Naive thymus-derived CD4-positive, alpha-beta T cell (primary cell): ENCODE measurements around the gene CCDC9B. TPM values are rescaled to one million over a fixed set of nuclear protein-coding genes. Genes with fewer than 3 reads are reported as not detected.
A peak's percentile ranks its signal among the peaks of the same experiment; 100 is the strongest.

Source experiments
- ATAC-seq: fragments of 150-1000 bp; cut with Tn5 transposase; 2 replicates; pipeline ENCODE4 v1.10.0; 2021; ENCODE audit warnings: mild to moderate bottlenecking, moderate library complexity
- CTCF ChIA-PET: fragments of 350-600 bp; sonication (Branson Sonifier 250); formaldehyde crosslinking; loops from one replicate; lab custom pipeline; 2021; ENCODE audit warnings: antibody characterized with exemption; lab: Charles Lee
- POLR2A ChIA-PET: fragments of 350-600 bp; sonication (Branson Sonifier 250); formaldehyde crosslinking; loops from one replicate; lab custom pipeline; 2021; ENCODE audit warnings: antibody characterized with exemption, inconsistent platforms; lab: Charles Lee
- DNase-seq, 9 donors: peaks; one replicate each; pipeline versions ENCODE4 v3.0.0 to v3.0.0-alpha.2; 2020 to 2022; ENCODE audit warnings: mixed read lengths in 1 of 9
- H3K27ac ChIP-seq: one replicate; pipeline ENCODE4 v1.7.0; 2013; ENCODE audit warnings: mild to moderate bottlenecking, low read depth, low read length, moderate library complexity
- H3K27me3 ChIP-seq, 2 donors: one replicate each; pipeline ENCODE4 v1.7.0; 2013; ENCODE audit warnings: low read length in 2 of 2, mild to moderate bottlenecking in 2 of 2, moderate library complexity in 2 of 2; ENCODE audit not compliant: control insufficient read depth in 2 of 2, insufficient read depth in 2 of 2
- H3K36me3 ChIP-seq, 3 experiments: 1 replicate in 2 of 3; 2 replicates in 1 of 3; pipeline ENCODE4 v1.7.0; 2013; ENCODE audit warnings: low read length in 3 of 3, mild to moderate bottlenecking in 3 of 3, moderate library complexity in 1 of 3; ENCODE audit not compliant: insufficient read depth in 3 of 3, control insufficient read depth in 2 of 3
- H3K4me1 ChIP-seq, 2 donors: one replicate each; pipeline ENCODE4 v1.7.0; 2013; ENCODE audit warnings: low read length in 2 of 2, mild to moderate bottlenecking in 2 of 2, moderate library complexity in 1 of 2; ENCODE audit not compliant: control insufficient read depth in 2 of 2, insufficient read depth in 2 of 2
- H3K4me3 ChIP-seq: 2 replicates; pipeline ENCODE4 v1.7.0; 2013; ENCODE audit warnings: mild to moderate bottlenecking, low read length
- H3K9me3 ChIP-seq, 3 experiments: 1 replicate in 2 of 3; 2 replicates in 1 of 3; pipeline ENCODE4 v1.7.0; 2013; ENCODE audit warnings: low read length in 3 of 3; ENCODE audit not compliant: control insufficient read depth in 2 of 3
- H3K27ac Mint-ChIP-seq, 9 donors: one replicate each; pipeline ENCODE4 v1.8.0; 2020 to 2022; ENCODE audit warnings: mixed read lengths in 9 of 9, mild to moderate bottlenecking in 8 of 9, moderate library complexity in 5 of 9, inconsistent platforms in 2 of 9
- H3K27me3 Mint-ChIP-seq, 5 donors: one replicate each; pipeline ENCODE4 v1.8.0; 2021 to 2022; ENCODE audit warnings: mixed read lengths in 5 of 5, mild to moderate bottlenecking in 1 of 5
- H3K36me3 Mint-ChIP-seq, 5 donors: one replicate each; pipeline ENCODE4 v1.8.0; 2020 to 2022; ENCODE audit warnings: mixed read lengths in 5 of 5, mild to moderate bottlenecking in 3 of 5, inconsistent platforms in 1 of 5
- H3K4me1 Mint-ChIP-seq, 7 donors: one replicate each; pipeline ENCODE4 v1.8.0; 2020 to 2022; ENCODE audit warnings: mixed read lengths in 7 of 7, mild to moderate bottlenecking in 3 of 7, inconsistent platforms in 1 of 7
- H3K4me3 Mint-ChIP-seq, 10 donors: one replicate each; pipeline ENCODE4 v1.8.0; 2020 to 2022; ENCODE audit warnings: mild to moderate bottlenecking in 10 of 10, mixed read lengths in 10 of 10, moderate library complexity in 6 of 10, inconsistent platforms in 2 of 10
- H3K9me3 Mint-ChIP-seq, 11 donors: one replicate each; pipeline ENCODE4 v1.8.0; 2020 to 2022; ENCODE audit warnings: mixed read lengths in 11 of 11, mild to moderate bottlenecking in 4 of 11, inconsistent platforms in 1 of 11, moderate library complexity in 1 of 11
- intact Hi-C, 2 donors: fragments of 100-400 bp; cut with micrococcal nuclease; formaldehyde crosslinking; loops; one replicate each; pipeline ENCODE4 v1.15.1; 2023
- polyA plus RNA-seq, 2 donors: library from polyadenylated mRNA; unstranded; fragments of 300-500 nt; fragmentation: Illumina TruSeq; gene quantifications; one replicate each; pipeline ENCODE4 v1.2.3, GENCODE V29; 2021
- total RNA-seq, 6 experiments: library from RNA in 5 of 6; stranded (reverse) in 5 of 6; gene quantifications; 1 replicate in 5 of 6; 2 replicates in 1 of 6; pipeline ENCODE4 v1.2.3 and lab custom pipeline; 2021 to 2026

CCDC9B gene
- total and polyA plus RNA-seq, 7 experiments from 2014 or later: 0.07 to 2.7 (median 1.4) TPM

- POLR2A ChIA-PET: no interaction called here
These were observed 37.8 kb downstream of the CCDC9B start for GRCh38 chr15:40302981-40303380.

GRCh38 chr15:40302288-40302886, 38.4 kb downstream of the CCDC9B start:
- ChIA-PET POLR2A (no interaction called here), CTCF (interaction anchor here (0.6 to 1.1 kb wide), 3 partner anchors 12 to 35 kb away, joined by 3 to 4 read pairs (median 4); no protein-coding TSS in a partner anchor)
- H3K27me3 Mint-ChIP-seq: no peaks in the 10 kb centered on the region

More at GRCh38 chr15:40302981-40303380, 37.8 kb downstream of the CCDC9B start:
- no peak overlapping the region for H3K4me3 ChIP-seq
- peaks cover 14 to 70% (median 28%) of the 10 kb centered on the region in 3 experiments for H3K36me3 ChIP-seq
- Mint-ChIP-seq H3K4me1 (peaks cover 17 to 35% (median 28%) of the 10 kb centered on the region in 7 donors), H3K36me3 (peaks cover 7 to 54% (median 28%) of the 10 kb centered on the region in 5 donors), H3K27ac (no peak overlapping the region), H3K27me3 (no peaks in the 10 kb centered on the region), H3K9me3 (peaks cover 0 to 14% (median 1%) of the 10 kb centered on the region in 11 donors), H3K4me3 (peak overlapping the region in 1 of 10 donors; percentile 60)
- H3K9me3 ChIP-seq: peaks cover 0 to 5% (median 0%) of the 10 kb centered on the region in 3 experiments
- DNase-seq: no peak
- H3K27me3 ChIP-seq: no peaks in the 10 kb centered on the region
- CTCF ChIA-PET: interaction anchor here (0.7 kb wide), 1 partner anchor 24 kb away, joined by 3 read pairs; no protein-coding TSS in a partner anchor
- no peak for ATAC-seq
- H3K27ac ChIP-seq: no peak overlapping the region
- intact Hi-C loops: no loop called here
- H3K4me1 ChIP-seq: peaks cover 4 to 9% of the 10 kb centered on the region in 2 donors

GRCh38 chr15:40301467-40302179, 39.1 kb downstream of the CCDC9B start:
- POLR2A ChIA-PET: no interaction called here
- Histone ChIP-seq H3K27me3 (no peaks in the 10 kb centered on the region), H3K4me1 (peaks cover 4 to 9% of the 10 kb centered on the region in 2 donors), H3K27ac (no peak overlapping the region), H3K9me3 (peaks cover 0 to 5% (median 0%) of the 10 kb centered on the region in 3 experiments), H3K36me3 (peaks cover 14 to 82% (median 28%) of the 10 kb centered on the region in 3 experiments), H3K4me3 (no peak overlapping the region)
- ATAC-seq: no peak
- Mint-ChIP-seq H3K27ac (no peak overlapping the region), H3K27me3 (no peaks in the 10 kb centered on the region), H3K4me3 (no peak overlapping the region), H3K4me1 (peaks cover 14 to 32% (median 26%) of the 10 kb centered on the region in 7 donors), H3K36me3 (peaks cover 7 to 65% (median 28%) of the 10 kb centered on the region in 5 donors), H3K9me3 (peaks cover 0 to 14% (median 1%) of the 10 kb centered on the region in 11 donors)
- intact Hi-C loops: no loop called here
- DNase-seq: no peak
- CTCF ChIA-PET: interaction anchor here (0.6 to 1.1 kb wide), 5 partner anchors 10 to 36 kb away, joined by 3 to 4 read pairs (median 3); no protein-coding TSS in a partner anchor

More at GRCh38 chr15:40302288-40302886, 38.4 kb downstream of the CCDC9B start:
- Mint-ChIP-seq H3K4me1 (peaks cover 17 to 35% (median 28%) of the 10 kb centered on the region in 7 donors), H3K9me3 (peaks cover 0 to 14% (median 1%) of the 10 kb centered on the region in 11 donors), H3K27ac (no peak overlapping the region), H3K4me3 (no peak overlapping the region), H3K36me3 (peaks cover 7 to 59% (median 28%) of the 10 kb centered on the region in 5 donors)
- peaks cover 14 to 75% (median 28%) of the 10 kb centered on the region in 3 experiments for H3K36me3 ChIP-seq
- no peaks in the 10 kb centered on the region for H3K27me3 ChIP-seq
- ATAC-seq: no peak
- H3K4me1 ChIP-seq: peaks cover 4 to 9% of the 10 kb centered on the region in 2 donors
- intact Hi-C loops: no loop called here
- peaks cover 0 to 5% (median 0%) of the 10 kb centered on the region in 3 experiments for H3K9me3 ChIP-seq
- DNase-seq: no peak
- H3K4me3 ChIP-seq: no peak overlapping the region
- H3K27ac ChIP-seq: no peak overlapping the region

GRCh38 chr15:40300771-40301170, 40.0 kb downstream of the CCDC9B start:
- no peaks in the 10 kb centered on the region for H3K27me3 Mint-ChIP-seq
- peaks cover 0 to 14% (median 1%) of the 10 kb centered on the region in 11 donors for H3K9me3 Mint-ChIP-seq
- DNase-seq: no peak
- peaks cover 7 to 65% (median 28%) of the 10 kb centered on the region in 5 donors for H3K36me3 Mint-ChIP-seq
- H3K4me1 ChIP-seq: peaks cover 3 to 4% of the 10 kb centered on the region in 2 donors
- no peak for ATAC-seq
- H3K27ac ChIP-seq: no peak overlapping the region
- H3K27me3 ChIP-seq: no peaks in the 10 kb centered on the region
- H3K27ac Mint-ChIP-seq: no peak overlapping the region
- H3K36me3 ChIP-seq: peaks cover 14 to 90% (median 28%) of the 10 kb centered on the region in 3 experiments
- ChIA-PET POLR2A (no interaction called here), CTCF (interaction anchor here (0.6 kb wide), 1 partner anchor 26 kb away, joined by 3 read pairs; no protein-coding TSS in a partner anchor)
- intact Hi-C loops: no loop called here
- H3K9me3 ChIP-seq: peaks cover 0 to 5% (median 0%) of the 10 kb centered on the region in 3 experiments
- no peak overlapping the region for H3K4me3 ChIP-seq
- H3K4me1 Mint-ChIP-seq: peaks cover 8 to 24% (median 18%) of the 10 kb centered on the region in 7 donors
- H3K4me3 Mint-ChIP-seq: no peak overlapping the region

- CTCF ChIA-PET: no interaction called here
These were observed 40.4 kb downstream of the CCDC9B start for GRCh38 chr15:40300367-40300766.

GRCh38 chr15:40298216-40298935, 42.4 kb downstream of the CCDC9B start:
- H3K27me3 Mint-ChIP-seq: no peaks in the 10 kb centered on the region
- intact Hi-C loops: no loop called here
- no peak overlapping the region for H3K4me3 ChIP-seq
- no peak for DNase-seq
- H3K4me1 ChIP-seq: no peaks in the 10 kb centered on the region
- H3K9me3 Mint-ChIP-seq: peaks cover 0 to 14% (median 1%) of the 10 kb centered on the region in 11 donors
- no peak for ATAC-seq
- H3K27me3 ChIP-seq: no peaks in the 10 kb centered on the region
- POLR2A ChIA-PET: interaction anchor here (0.7 kb wide), 1 partner anchor 271 kb away, joined by 3 read pairs; no protein-coding TSS in a partner anchor
- H3K27ac Mint-ChIP-seq: no peak overlapping the region
- H3K9me3 ChIP-seq: peaks cover 0 to 5% (median 0%) of the 10 kb centered on the region in 3 experiments
- CTCF ChIA-PET: interaction anchor here (0.6 to 1.5 kb wide), 2 partner anchors 19 to 38 kb away, joined by 3 to 11 read pairs; no protein-coding TSS in a partner anchor
- no peak overlapping the region for H3K4me3 Mint-ChIP-seq
- peaks cover 14 to 95% (median 35%) of the 10 kb centered on the region in 3 experiments for H3K36me3 ChIP-seq
- H3K4me1 Mint-ChIP-seq: peaks cover 0 to 7% (median 0%) of the 10 kb centered on the region in 7 donors
- peaks cover 0 to 60% (median 28%) of the 10 kb centered on the region in 5 donors for H3K36me3 Mint-ChIP-seq
- H3K27ac ChIP-seq: no peak overlapping the region

More at GRCh38 chr15:40300367-40300766, 40.4 kb downstream of the CCDC9B start:
- H3K9me3 ChIP-seq: peaks cover 0 to 5% (median 0%) of the 10 kb centered on the region in 3 experiments
- peaks cover 8 to 21% (median 16%) of the 10 kb centered on the region in 7 donors for H3K4me1 Mint-ChIP-seq
- H3K4me1 ChIP-seq: peaks cover 0 to 2% of the 10 kb centered on the region in 2 donors
- H3K27me3 Mint-ChIP-seq: no peaks in the 10 kb centered on the region
- H3K36me3 Mint-ChIP-seq: peaks cover 7 to 68% (median 28%) of the 10 kb centered on the region in 5 donors
- intact Hi-C loops: no loop called here
- H3K4me3 Mint-ChIP-seq: no peak overlapping the region
- no peaks in the 10 kb centered on the region for H3K27me3 ChIP-seq
- H3K4me3 ChIP-seq: no peak overlapping the region
- POLR2A ChIA-PET: no interaction called here
- ATAC-seq (no peak), DNase-seq (no peak)
- H3K9me3 Mint-ChIP-seq: peaks cover 0 to 14% (median 1%) of the 10 kb centered on the region in 11 donors
- no peak overlapping the region for H3K27ac Mint-ChIP-seq
- H3K36me3 ChIP-seq: peaks cover 14 to 90% (median 28%) of the 10 kb centered on the region in 3 experiments
- no peak overlapping the region for H3K27ac ChIP-seq
